NT2/D1 (cell line): ENCODE data around the gene RNF130.

Experiments used
- SUZ12 ChIP-seq: IDR thresholded peaks from 2 replicates; pipeline ENCODE4 v1.6.1; 2011; ENCODE audit not compliant: insufficient read length, insufficient read depth; ENCODE audit errors: extremely low read depth
- YY1 ChIP-seq: IDR thresholded peaks from 2 replicates; pipeline ENCODE4 v1.6.1; 2011; ENCODE audit not compliant: insufficient read length, insufficient read depth
- ZNF274 ChIP-seq: IDR thresholded peaks from 2 replicates; pipeline ENCODE4 v1.6.1; 2011; ENCODE audit warnings: mild to moderate bottlenecking, low read depth, low read length

- TF ChIP-seq SUZ12 (no peak), ZNF274 (no peak), YY1 (no peak)
Measured at GRCh38 chr5:180119903-180120236, 48.3 kb upstream of the RNF130 start.
